ENCODE data around the gene SRPRB.

SRPRB gene

DNA sequence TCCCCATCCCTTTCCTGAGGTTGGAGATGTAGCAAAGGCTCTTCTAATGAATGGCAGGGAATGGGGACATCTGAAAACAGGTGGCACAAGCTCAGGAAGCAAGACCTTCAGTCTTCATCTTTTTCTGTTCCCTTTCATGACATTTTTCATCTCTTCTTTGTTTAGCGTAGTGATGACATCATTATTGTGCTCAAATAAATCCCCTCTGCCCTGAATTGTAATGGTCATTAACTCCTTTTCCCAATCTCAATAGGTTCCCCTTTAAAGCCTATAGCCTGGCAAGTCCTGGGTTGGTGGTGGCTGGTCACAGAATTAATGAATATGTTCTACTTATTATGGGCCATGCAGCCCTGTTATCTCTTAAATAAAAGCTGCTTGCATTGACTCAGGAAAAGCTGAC lies 38.0 kb upstream of the SRPRB start:
- H3K4me3 ChIP-seq (ENCODE audit: low read depth, low read length) = no peak overlapping the region
- TF ChIP-seq, protein P1, sequence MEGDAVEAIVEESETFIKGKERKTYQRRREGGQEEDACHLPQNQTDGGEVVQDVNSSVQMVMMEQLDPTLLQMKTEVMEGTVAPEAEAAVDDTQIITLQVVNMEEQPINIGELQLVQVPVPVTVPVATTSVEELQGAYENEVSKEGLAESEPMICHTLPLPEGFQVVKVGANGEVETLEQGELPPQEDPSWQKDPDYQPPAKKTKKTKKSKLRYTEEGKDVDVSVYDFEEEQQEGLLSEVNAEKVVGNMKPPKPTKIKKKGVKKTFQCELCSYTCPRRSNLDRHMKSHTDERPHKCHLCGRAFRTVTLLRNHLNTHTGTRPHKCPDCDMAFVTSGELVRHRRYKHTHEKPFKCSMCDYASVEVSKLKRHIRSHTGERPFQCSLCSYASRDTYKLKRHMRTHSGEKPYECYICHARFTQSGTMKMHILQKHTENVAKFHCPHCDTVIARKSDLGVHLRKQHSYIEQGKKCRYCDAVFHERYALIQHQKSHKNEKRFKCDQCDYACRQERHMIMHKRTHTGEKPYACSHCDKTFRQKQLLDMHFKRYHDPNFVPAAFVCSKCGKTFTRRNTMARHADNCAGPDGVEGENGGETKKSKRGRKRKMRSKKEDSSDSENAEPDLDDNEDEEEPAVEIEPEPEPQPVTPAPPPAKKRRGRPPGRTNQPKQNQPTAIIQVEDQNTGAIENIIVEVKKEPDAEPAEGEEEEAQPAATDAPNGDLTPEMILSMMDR (IDR thresholded peaks at IDR 0.05; ENCODE audit: low read depth, low read length, missing control alignments) = no peak
- in situ Hi-C loops (cut with HindIII; ENCODE audit: low sequenced_read_pairs) = no loop called here
- DNase-seq (ENCODE audit: low read depth) = no peak

DNA sequence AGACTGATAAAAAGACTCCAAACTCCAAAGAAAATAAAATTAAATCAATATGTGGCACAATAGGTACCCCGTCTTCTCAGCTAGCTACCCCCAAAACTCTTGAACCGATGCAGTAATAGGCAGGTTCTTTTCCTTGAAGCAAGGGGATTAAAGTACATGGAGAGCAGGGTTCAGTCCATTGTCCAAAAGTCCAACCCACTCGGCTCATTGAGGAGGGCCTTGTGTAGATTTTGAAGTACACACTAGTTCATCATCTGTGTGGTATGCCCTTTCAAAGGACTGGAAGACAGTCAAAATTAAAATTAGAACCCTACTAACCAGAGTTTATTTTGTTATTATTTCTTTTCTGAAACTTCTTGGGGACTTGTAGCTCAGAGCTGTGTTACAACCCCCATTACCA lies 36.1 kb upstream of the SRPRB start:
- TF ChIP-seq, protein P1 (IDR thresholded peaks at IDR 0.05; ENCODE audit: low read depth, low read length, missing control alignments) = no peak
- in situ Hi-C loops (cut with HindIII; ENCODE audit: low sequenced_read_pairs) = no loop called here
- no peak for DNase-seq (ENCODE audit: low read depth)
- no peak overlapping the region for H3K4me3 ChIP-seq (ENCODE audit: low read depth, low read length)

DNA sequence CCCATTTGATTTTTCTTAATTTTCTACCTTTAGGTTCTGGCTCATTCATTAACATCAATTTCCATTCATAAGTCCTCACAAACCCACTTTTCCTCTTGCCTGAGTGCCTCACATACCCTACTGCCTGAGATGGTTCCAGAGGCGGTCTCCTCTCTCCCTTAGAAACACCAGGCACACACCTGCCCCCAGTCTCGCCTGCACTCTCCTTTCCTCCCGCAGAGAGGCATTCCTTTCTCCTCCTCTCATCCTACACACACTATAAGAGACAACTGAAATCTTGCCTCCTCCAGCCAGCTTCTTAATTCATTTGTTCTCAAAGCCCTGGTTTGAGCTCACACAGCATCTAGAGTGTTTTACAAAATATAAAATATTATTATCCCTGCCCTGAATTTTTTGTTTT lies 31.9 kb upstream of the SRPRB start:
- in situ Hi-C loops (cut with HindIII; ENCODE audit: low sequenced_read_pairs) = no loop called here
- no peak for DNase-seq (ENCODE audit: low read depth)
- H3K4me3 ChIP-seq (ENCODE audit: low read depth, low read length) = no peak overlapping the region
- TF ChIP-seq, protein P1 (IDR thresholded peaks at IDR 0.05; ENCODE audit: low read depth, low read length, missing control alignments) = no peak

DNA sequence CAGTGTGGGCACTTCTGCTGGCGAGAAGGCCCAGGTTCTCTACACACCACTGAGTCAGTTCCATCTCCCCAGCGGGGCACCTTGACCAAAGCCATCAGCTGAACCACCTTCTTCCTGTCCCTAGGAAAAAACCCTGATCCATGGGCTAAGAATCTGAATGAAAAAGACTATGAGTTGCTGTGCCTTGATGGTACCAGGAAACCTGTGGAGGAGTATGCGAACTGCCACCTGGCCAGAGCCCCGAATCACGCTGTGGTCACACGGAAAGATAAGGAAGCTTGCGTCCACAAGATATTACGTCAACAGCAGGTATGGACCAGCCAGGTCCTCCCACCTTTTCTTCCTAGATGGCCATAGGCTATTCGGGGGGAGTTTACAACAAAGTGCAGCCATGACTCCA lies 30.3 kb upstream of the SRPRB start:
- in situ Hi-C loops (cut with HindIII; ENCODE audit: low sequenced_read_pairs) = no loop called here
- TF ChIP-seq, protein P1 (IDR thresholded peaks at IDR 0.05; ENCODE audit: low read depth, low read length, missing control alignments) = no peak
- no peak for DNase-seq (ENCODE audit: low read depth)

DNA sequence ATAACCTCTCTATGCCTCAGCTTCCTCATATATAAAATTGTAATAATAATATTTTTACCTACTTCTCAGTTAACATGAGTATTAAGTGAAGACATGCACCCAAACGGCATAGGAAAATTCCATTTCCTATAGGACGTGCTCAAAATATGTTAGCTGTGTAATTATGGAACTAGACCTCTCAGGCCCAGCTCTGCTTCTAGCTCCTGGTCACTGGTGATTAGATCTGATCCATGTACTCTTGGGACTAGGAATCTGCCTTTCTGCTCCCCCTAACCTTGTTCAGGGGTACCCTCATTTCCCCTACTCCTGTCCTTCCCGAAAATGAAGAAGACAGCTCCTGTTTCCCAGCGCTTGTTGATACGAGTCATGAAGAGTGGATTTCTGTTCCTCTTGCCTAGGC lies 29.8 kb upstream of the SRPRB start:
- H3K4me3 ChIP-seq (ENCODE audit: low read depth, low read length) = no peak overlapping the region
- TF ChIP-seq, protein P1 (IDR thresholded peaks at IDR 0.05; ENCODE audit: low read depth, low read length, missing control alignments) = no peak
- DNase-seq (ENCODE audit: low read depth) = no peak
- in situ Hi-C loops (cut with HindIII; ENCODE audit: low sequenced_read_pairs) = no loop called here

More for the DNA sequence above, 30.3 kb upstream of the SRPRB start:
- H3K4me3 ChIP-seq (ENCODE audit: low read depth, low read length) = no peak overlapping the region

DNA sequence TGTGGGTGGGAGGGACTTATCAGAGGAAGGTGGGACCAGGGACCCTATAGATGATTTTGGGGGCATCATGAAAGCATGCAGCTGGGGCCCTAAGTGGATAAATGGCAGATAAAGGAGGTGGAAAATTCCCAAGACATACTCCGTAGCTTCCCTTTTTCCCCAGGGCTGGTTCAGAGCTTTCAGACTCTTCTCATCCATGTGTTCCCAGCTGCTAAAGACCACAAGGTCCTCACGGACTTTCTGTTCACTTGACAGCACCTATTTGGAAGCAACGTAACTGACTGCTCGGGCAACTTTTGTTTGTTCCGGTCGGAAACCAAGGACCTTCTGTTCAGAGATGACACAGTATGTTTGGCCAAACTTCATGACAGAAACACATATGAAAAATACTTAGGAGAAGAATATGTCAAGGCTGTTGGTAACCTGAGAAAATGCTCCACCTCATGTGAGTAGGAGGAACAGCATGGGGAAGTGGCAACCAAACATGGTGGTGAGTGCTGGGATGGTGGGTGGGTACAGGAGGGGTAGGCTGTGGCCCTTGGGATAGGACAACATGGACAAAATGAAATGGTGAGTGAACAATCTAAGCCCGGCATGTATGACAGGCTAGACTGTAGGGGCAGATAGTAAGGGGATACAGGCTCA lies 28.7 kb upstream of the SRPRB start:
- in situ Hi-C loops (cut with HindIII; ENCODE audit: low sequenced_read_pairs) = no loop called here
- no peak for DNase-seq (ENCODE audit: low read depth)
- TF ChIP-seq, protein P1 (IDR thresholded peaks at IDR 0.05; ENCODE audit: low read depth, low read length, missing control alignments) = no peak
- H3K4me3 ChIP-seq (ENCODE audit: low read depth, low read length) = no peak overlapping the region

All from astrocyte of the cerebellum (primary cell).